Testis (tissue), 2 donors: ENCODE measurements around the gene FOXO6.

Experiments used
- POLR2A ChIP-seq: fragments of 450-650 bp; IDR thresholded peaks from one replicate; pipeline ENCODE4 v1.6.1; 2017; ENCODE audit warnings: antibody characterized with exemption, mild to moderate bottlenecking, moderate library complexity
- TF ChIP-seq, protein P1 (sequence below), 3 experiments: fragments of 450-650 bp in 2 of 3; fragments of 200-600 bp in 1 of 3; sonication (generic) in 1 of 3; IDR thresholded peaks; one replicate each; pipeline ENCODE4 v1.5.1; 2016 to 2019; ENCODE audit warnings: antibody characterized with exemption in 3 of 3, mild to moderate bottlenecking in 2 of 3, moderate library complexity in 1 of 3

DNA sequence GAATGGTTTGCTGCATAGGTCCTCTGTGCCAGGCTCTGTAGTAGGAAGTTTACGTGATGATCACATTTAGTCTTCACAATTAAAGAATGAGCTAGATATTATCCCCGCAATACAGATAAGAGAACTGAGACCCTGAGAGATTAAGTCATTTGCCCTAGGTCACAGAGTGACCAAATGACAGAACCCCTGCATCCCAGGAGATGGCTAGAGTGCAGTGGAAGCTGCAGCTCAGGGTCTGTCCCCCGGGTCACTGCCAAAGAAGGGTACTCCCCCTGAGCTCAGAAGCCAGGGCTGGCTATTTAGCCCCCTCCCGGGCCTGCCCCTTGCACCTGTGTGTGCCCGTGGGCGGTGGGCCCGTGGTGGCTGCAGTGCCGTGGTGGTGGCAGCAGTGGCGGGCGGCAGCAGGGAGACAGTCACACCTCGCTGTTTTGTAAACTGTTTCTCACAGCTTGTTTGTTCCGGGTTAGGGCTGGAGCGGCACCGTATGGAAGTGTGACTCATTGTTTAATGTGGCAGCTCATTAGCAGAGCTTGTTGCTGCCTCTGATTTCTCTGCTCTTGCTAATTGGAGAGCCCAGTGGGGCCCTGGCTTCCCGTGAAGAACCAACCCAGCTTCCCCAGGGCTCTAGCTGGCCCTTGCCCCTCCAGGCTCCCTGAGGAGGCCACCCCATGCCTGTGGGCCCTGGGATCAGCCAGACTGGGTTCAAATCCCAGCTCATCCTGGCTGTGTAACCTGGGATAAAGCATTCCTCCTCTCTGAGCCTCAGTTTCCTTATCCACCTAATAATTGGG is 19.3 kb upstream of the FOXO6 start:
- TF ChIP-seq POLR2A: no peak
- TF ChIP-seq, protein P1, sequence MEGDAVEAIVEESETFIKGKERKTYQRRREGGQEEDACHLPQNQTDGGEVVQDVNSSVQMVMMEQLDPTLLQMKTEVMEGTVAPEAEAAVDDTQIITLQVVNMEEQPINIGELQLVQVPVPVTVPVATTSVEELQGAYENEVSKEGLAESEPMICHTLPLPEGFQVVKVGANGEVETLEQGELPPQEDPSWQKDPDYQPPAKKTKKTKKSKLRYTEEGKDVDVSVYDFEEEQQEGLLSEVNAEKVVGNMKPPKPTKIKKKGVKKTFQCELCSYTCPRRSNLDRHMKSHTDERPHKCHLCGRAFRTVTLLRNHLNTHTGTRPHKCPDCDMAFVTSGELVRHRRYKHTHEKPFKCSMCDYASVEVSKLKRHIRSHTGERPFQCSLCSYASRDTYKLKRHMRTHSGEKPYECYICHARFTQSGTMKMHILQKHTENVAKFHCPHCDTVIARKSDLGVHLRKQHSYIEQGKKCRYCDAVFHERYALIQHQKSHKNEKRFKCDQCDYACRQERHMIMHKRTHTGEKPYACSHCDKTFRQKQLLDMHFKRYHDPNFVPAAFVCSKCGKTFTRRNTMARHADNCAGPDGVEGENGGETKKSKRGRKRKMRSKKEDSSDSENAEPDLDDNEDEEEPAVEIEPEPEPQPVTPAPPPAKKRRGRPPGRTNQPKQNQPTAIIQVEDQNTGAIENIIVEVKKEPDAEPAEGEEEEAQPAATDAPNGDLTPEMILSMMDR (IDR thresholded peaks at IDR 0.05): no peak
